HEK293 (cell line): Measurements from ENCODE around the gene TRAPPC3L.
A peak's percentile ranks its signal among the peaks of the same experiment; 100 is the strongest.

Source experiments
- CTCF ChIA-PET: fragments of 350-600 bp; formaldehyde crosslinking; extraction: SDS; loops from one replicate; lab custom pipeline; 2021; ENCODE audit warnings: antibody characterized with exemption; lab: Yijun Ruan, JAX
- POLR2A ChIA-PET: fragments of 300-600 bp; formaldehyde crosslinking; extraction: SDS; loops from one replicate; lab custom pipeline; 2020; ENCODE audit warnings: antibody characterized with exemption, inconsistent platforms; lab: Yijun Ruan, JAX
- H3K27ac ChIP-seq: fragments of 200-500 bp; sonication (Bioruptor generic); 2 replicates; pipeline ENCODE4 v1.5.1; 2014; ENCODE audit warnings: low read depth, low read length, control low read depth, inconsistent platforms; ENCODE audit errors: extremely low read depth
- H3K36me3 ChIP-seq, 2 experiments: fragments of 200-500 bp in 1 of 2; sonication (Bioruptor generic) in 1 of 2; 1 replicate in 1 of 2; 2 replicates in 1 of 2; pipeline ENCODE4 v1.5.1; 2014 to 2017; ENCODE audit warnings: inconsistent platforms in 2 of 2, low read length in 2 of 2; ENCODE audit not compliant: control insufficient read depth in 2 of 2, insufficient read depth in 1 of 2
- H3K4me1 ChIP-seq: fragments of 200-500 bp; sonication (Bioruptor generic); 2 replicates; pipeline ENCODE4 v1.5.1; 2014; ENCODE audit warnings: mild to moderate bottlenecking, low read length, inconsistent platforms; ENCODE audit not compliant: control insufficient read depth, insufficient read depth
- H3K4me3 ChIP-seq: 2 replicates; pipeline ENCODE4 v1.5.1; 2011; ENCODE audit warnings: low read depth, mild to moderate bottlenecking, control low read depth, low read length, moderate library complexity
- H3K9me3 ChIP-seq: fragments of 200-500 bp; sonication (Bioruptor generic); 2 replicates; pipeline ENCODE4 v1.5.1; 2014; ENCODE audit warnings: low read depth, low read length, inconsistent platforms; ENCODE audit not compliant: control insufficient read depth, insufficient read depth
- CTCF ChIP-seq: fragments of 450-650 bp; formaldehyde crosslinking; IDR thresholded peaks from 2 replicates; pipeline ENCODE4 v1.5.1; 2016; ENCODE audit warnings: missing biosample characterization, missing genetic modification characterization
- PATZ1 ChIP-seq: fragments of 450-650 bp; formaldehyde crosslinking; IDR thresholded peaks from 2 replicates; pipeline ENCODE4 v1.5.1; 2016; ENCODE audit warnings: missing biosample characterization, missing genetic modification characterization
- ZBTB44 ChIP-seq: fragments of 450-650 bp; IDR thresholded peaks from 2 replicates; pipeline ENCODE4 v1.5.1; 2018; ENCODE audit warnings: missing biosample characterization, mild to moderate bottlenecking, missing genetic modification characterization
- ZNF449 ChIP-seq: fragments of 450-650 bp; formaldehyde crosslinking; IDR thresholded peaks from 2 replicates; pipeline ENCODE4 v1.5.1; 2017; ENCODE audit warnings: missing biosample characterization, mild to moderate bottlenecking, missing genetic modification characterization, moderate library complexity
- ZNF501 ChIP-seq: fragments of 450-650 bp; formaldehyde crosslinking; IDR thresholded peaks from 2 replicates; pipeline ENCODE4 v1.5.1; 2016; ENCODE audit warnings: missing biosample characterization, missing genetic modification characterization
- ZNF530 ChIP-seq: fragments of 450-650 bp; formaldehyde crosslinking; IDR thresholded peaks from 2 replicates; pipeline ENCODE4 v1.5.1; 2016; ENCODE audit warnings: low read depth, missing biosample characterization, missing genetic modification characterization
- ZNF692 ChIP-seq: fragments of 450-650 bp; formaldehyde crosslinking; IDR thresholded peaks from 2 replicates; pipeline ENCODE4 v1.5.1; 2016; ENCODE audit warnings: missing biosample characterization, missing genetic modification characterization
- ZNF704 ChIP-seq: fragments of 450-650 bp; formaldehyde crosslinking; IDR thresholded peaks from 2 replicates; pipeline ENCODE4 v1.5.1; 2016; ENCODE audit warnings: missing biosample characterization, missing genetic modification characterization

Gene TRAPPC3L

GRCh38 chr6:116579143-116579542 is 33.7 kb upstream of the TRAPPC3L start (continued):
- TF ChIP-seq ZBTB44 (tag by site-specific recombination) (no peak), ZNF692 (tag by site-specific recombination) (no peak), ZNF704 (tag by site-specific recombination) (no peak), ZNF501 (no peak), PATZ1 (tag by site-specific recombination) (no peak)

GRCh38 chr6:116578335-116578734 is 32.9 kb upstream of the TRAPPC3L start:
- H3K36me3 ChIP-seq: peaks cover 32 to 71% of the 10 kb centered on the region in 2 experiments

More at GRCh38 chr6:116578335-116578734, 32.9 kb upstream of the TRAPPC3L start:
- H3K27ac ChIP-seq: no peak overlapping the region
- CTCF ChIA-PET: interaction anchor here (0.6 to 1.1 kb wide), 5 partner anchors 13 to 157 kb away, joined by 3 to 5 read pairs (median 3); no protein-coding TSS in a partner anchor
- TF ChIP-seq ZNF530 (tag by site-specific recombination) (no peak), CTCF (no peak), ZNF449 (tag by site-specific recombination) (peak; percentile 71; the same call in 1 of the 2 replicates)
- H3K4me1 ChIP-seq: no peaks in the 10 kb centered on the region; the same call in 1 of the 2 replicates
- POLR2A ChIA-PET: no interaction called here
- H3K9me3 ChIP-seq: no peaks in the 10 kb centered on the region
- no peak overlapping the region for H3K4me3 ChIP-seq
